ENCODE results near the gene MORC1.
"Not testable (repeated sequence)": the region's sequence is repeated elsewhere in the genome, so short reads cannot be mapped to it uniquely, and the experiment has no call there.

The MORC1 gene

DNA sequence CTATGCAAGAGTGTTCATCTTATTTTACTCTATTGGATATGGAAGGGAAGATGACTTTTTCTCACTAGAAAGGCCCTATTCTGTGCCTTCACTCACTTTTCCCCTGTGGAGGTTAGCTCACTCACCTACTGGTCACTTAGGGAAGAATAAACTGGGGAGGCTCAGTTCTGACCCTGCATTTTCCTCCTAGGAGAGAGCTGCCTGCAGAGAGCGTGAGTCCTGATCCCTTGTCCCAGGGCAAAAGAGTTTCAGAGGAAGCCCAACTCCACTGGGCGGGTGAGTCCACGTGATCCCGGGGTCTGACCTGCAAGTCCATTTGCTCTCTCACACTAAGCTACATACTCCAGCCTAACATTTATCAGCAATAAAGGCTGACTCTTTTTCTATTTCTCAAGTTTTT is 8.4 kb downstream of the MORC1 start:
- no peak for DNase-seq

DNA sequence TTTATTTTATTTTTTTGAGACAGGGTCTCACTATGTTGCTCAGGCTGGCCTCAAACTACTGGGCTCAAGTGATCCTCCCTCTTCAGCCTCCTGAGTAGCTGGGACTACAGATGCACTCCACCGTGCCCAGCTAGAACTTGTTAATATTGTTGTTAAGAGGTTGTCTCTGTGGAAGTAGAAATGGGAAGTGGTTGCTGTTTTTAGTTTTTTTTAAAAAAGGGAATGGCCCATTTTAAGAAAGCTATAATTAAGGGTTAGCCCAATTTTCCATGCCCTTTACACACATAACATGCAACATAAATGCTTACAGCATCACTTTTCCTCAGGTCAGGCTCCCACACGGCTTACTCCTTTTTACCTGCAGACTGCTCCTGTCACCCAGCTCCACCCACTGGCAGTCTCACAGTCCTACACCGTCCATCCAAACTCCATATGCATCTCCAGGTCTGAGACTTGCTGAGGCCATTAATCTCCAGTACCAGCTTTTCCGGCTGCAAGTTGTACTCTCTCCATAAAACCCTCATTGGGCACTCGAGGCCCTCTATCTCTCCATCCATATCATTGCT is 19.8 kb downstream of the MORC1 start:
- DNase-seq, result no peak

DNA sequence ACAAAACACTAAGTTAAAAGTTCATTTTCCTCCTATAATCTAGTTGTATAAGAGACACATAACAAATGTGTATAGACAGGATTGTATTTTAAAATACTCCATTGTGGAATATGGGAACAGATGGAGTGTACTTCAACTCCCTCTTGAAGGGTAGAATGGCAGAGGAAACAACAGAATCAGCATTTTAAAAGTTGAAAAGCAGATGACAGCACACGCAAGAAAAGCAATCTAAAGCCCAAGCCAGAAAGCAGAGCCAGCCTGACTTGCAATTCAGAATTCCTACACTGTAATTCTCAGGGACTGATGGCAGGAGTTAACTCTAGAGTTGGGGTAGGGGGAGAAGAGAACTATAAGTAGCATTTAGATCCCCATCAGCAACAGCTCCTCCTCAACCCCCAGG is 22.8 kb downstream of the MORC1 start:
- no peak for DNase-seq

DNA sequence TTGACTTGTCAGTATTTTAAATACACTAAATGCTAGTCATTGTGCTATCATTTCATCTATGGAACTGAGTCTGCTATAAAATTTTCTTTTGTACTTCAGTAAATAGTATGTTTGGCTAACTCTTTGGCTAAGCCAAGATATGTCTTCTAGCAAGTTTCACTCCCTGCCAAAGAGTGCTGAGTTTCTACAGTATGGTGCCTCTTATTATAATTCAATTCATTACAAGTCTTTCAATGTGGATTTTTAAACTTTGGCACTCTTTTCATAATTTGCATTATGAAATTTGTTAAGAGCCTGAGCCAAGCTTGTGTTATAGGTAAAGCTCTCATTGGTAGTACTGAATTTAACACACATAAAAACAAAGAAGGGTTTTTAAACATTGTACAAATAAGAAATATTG is 24.4 kb downstream of the MORC1 start:
- DNase-seq, result no peak

DNA sequence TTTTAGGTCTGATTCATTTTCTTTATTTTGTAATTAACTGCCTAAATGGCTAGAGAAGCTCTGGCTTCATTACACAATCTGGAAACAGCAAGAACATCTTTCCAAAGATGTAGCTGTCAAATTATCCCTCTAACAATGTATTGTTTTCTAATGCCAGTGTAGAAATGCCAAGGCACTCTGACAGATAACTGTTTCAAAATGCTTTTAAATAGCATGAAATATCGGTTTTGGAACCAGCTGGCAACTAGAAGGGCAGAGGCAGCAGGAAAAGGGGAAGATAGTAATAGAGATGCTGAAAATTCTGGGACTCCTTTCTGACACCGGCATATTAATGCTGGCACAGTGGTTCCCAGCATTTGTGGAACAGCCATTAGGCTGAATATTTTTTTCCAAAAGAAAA is 26.1 kb downstream of the MORC1 start:
- DNase-seq, result no peak

DNA sequence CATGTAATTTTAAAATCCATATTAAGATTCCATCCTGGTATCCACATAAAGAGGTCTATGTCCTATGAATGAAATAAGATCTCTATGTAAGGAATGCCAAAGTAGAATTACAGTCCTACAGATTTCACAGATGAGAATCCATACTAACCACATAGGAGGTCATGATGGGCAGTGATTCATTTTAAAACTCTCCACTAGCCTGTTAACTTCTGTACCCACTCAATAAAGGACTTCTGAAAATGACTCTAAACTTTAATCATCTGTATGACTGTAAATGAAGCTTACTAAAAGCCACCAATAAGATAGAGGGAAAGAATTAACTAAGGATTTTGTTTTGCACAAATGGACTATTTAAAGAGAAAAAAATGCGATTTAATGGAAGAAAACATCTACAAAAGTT is 28.7 kb downstream of the MORC1 start:
- no peak for DNase-seq

DNA sequence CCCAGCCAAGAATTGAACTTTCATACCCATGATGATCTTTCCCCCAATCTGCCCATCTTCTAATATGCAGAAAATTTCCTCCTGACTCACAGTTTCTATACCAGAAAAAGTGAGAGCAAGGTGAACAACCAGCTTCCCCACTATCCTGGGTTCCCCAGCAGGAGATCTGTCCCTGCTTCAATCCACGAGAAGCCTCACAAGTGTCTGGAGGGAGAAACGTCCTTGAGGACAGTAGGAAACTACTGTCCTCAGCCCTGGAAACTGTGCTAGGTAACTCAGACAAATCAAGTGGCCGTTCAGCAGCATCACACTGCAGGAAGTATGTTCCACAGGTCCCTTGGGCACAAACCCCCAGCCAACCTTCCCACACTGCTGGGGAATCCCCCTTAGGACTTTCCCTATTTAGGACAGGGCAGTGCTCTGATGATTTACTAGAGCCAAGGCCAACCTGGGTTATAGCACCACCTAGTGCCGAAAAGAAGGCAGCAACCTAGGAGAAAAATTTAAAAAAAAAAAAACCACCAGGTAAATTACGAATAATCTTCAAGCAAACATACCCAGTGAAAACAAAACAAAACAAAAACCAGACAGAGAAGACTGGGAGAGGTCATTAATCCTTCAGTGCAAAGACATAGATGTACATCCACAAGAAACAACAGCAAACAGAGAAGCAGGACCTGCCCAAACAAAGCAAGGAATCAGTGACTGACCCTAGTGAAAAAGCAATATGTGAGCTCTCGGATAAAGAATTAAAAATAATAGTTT is 36.0 kb downstream of the MORC1 start:
- no peak for DNase-seq

DNA sequence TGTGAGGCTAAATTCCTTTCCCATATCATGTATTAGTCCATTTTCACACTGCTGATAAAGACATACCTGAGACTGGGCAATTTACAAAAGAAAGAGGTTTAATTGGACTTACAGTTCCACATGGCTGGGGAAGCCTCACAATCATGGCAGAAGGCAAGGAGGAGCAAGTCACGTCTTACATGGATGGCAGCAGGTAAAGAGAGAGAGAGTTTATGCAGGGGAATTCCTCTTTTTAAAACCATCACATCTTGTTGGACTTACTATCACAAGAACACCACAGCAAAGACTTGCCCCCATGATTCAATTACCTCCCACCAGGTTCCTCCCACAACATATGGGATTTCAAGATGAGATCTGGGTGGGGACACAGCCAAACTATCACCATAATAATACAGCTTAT is 37.8 kb downstream of the MORC1 start:
- not testable (repeated sequence) for DNase-seq

DNA sequence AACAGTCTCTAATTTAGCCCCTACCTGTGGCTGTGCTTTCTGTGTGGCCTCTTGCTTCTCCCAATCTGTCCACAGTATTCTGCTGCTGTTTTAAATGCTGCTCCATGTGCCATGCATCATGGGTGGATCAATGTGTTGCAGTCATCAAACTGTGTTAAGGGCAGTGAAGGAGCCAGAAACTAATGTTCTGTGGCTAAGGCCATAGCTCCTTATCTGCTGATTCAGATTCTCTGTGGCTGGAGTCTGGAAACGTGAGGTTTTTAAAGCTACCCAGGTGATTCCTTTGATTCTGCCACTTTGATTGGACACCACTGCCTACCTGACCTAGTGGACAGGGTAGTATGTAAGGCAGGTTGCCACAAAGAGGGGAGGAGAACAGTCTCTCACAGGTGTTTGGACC is 44.8 kb downstream of the MORC1 start:
- no peak for DNase-seq

DNA sequence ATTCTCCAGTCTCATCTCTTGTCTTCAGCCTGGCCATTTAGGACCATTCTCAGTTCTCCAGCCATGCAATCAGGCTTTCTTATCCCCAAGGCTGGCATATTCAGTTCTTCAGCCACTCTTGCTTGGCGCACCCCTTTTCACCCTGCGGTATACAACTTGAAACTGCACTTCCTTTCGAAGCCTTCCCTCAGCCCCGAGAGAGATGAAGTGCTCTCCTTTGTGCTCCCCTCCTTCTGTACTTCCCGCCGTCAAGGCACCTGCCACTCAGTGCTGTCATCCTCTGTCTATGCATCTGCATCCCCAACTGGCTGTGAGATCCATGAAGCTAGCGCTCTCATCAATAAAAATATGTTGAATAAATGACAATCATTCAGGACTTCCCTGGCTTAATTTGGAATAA is 45.7 kb downstream of the MORC1 start:
- DNase-seq, result no peak

DNA sequence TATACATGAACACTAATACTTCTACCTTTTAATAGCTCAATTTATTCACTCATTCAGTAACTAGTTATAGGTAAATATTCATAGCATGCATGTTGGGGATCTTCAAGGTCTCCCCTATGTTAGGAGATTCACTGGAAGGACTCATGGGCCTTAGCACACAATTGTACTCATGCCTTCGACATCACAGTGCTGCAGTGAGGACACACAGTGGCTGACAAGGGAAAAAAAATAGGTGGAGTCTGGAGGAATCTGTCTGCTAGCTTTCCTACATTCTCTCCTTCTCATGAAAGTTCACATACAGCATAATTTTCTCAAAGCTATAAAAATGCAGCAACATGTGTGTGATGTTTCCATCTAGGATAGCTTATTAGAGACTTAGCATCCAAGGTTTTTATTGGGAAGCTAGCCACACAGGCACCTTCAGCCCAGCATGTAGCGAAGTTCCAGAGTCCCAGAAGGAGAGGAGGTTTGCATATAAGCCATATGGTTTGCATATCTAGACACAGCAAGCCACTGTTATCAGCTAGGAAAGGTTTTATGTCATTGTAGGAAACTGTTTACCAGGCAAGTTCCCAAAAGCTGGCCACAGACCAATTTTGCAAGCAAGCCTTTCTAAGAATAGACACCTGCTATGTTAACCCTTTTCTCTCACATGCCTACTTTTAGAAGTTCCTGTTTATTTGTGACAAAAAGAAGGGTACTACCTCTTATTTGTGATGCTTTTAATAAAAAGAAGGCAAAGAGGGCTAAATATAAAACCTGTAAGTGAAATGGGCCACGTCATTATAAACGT is 46.4 kb downstream of the MORC1 start:
- DNase-seq, result no peak

DNA sequence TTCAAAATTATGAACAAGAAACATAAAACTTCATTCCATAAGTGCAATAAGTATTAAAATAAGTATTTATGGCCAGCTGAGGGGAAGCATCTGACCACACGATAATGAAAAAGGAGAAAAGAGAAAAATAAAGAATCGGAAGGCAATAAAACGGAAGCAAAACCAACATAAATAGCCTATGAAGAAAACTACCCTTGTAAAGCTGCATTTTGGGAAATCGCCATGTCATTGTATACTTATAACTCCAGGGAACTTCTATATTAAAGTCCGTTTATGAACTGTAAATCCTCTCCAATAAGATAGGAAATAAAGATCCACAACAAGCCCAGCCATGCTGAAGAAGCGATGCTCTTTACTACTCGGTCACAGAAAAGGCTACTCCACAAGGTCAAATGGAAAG is 47.7 kb downstream of the MORC1 start:
- no peak for DNase-seq

DNA sequence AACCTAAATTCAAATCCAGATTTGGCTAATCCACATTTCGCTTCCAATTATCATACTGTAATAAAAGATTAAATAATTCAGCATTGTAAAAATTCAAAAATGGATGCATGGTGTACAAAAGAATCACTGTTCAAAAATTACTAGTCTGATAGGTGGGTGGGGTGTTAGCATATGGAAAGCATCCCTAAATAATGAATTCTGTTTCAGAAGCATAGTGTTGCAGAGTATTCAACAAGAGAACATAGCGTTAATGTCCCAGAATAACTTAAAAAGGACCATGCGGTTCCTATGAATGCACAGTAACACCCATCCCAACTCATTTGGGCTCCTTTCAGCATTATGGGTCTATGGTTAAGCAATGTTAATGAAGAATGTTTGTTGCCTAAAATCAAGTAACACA is 51.1 kb downstream of the MORC1 start:
- no peak for DNase-seq

DNA sequence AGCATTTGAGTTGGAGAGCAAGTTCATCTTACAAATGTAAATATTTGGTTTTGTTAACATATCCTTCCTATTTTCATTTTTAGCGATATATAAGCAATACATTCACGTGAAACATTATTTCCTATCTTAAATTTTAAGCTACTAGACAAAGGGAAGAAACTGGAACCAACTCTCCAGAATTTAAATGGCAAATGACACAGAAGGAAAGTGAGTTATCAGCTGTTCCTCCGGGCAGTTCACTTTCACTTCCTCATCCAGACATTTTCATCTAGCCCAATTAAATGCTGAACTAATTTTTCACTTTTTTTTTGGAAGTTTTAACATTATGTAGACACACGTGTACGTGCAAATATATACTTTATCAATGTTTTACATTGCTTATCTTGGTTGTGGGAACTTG is 58.7 kb downstream of the MORC1 start:
- no peak for DNase-seq

DNA sequence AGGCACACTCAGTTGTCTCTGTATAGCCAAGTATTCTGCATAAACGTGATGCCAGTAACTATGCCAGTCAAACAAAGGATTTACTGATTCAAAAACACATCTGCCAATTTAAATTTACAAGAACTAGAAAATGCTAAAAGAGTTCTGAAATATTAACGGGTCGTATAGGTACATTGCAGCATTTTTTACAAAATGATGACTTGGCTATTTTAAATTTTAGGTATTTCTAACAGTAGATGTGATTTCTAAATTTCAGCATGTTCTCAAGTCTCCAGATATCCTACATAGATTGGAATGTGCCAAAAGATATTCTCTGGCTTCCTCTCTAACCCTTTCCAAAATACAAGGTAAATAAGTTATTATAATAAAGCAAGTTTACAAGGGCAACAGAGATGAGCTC is 60.3 kb downstream of the MORC1 start:
- DNase-seq, result no peak

DNA sequence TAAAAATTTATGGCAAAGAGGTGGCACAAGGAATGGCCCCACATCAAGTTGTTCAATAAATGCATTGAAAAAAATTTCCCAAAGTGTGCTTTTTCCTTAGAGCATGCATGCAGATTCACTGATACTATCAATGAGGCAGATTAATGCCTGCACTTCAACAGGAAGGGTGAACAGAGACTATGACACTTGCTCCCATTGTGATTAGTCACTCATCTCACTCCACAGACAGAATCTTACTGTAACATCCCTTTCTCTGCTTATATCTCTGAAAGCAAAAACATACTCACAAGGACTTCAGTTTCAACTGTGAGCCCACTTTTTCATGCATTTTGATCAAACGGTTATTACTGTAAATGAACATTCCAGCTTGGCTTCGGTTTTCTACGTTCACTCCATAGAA is 60.9 kb downstream of the MORC1 start:
- DNase-seq, result no peak

DNA sequence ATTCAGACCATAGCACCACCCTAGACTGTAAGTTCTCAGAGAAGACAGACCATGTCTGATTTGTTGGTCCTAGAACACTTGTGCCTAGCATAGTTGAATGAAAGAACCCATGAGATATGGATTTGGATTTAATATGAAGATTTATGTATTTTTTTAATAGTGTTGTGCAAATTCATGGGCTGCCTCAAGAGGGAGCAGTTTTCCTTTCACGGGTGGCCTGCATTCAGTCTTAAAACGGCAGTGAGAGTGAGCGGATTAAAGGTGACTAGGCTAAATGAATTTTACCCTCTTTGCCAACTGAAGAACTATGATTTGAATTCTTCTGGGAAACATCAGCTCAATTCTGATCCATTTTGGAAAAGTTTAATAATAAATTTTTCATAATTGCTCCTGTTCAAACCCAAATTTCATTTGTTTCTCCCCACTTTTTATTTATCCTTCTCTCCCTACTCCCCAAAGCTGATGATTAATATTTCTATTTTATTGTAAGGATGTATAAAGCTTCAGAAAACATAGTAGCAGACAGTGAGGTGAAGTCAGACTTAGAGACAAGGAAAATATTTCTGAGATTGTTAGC is 67.3 kb downstream of the MORC1 start:
- DNase-seq, result no peak

DNA sequence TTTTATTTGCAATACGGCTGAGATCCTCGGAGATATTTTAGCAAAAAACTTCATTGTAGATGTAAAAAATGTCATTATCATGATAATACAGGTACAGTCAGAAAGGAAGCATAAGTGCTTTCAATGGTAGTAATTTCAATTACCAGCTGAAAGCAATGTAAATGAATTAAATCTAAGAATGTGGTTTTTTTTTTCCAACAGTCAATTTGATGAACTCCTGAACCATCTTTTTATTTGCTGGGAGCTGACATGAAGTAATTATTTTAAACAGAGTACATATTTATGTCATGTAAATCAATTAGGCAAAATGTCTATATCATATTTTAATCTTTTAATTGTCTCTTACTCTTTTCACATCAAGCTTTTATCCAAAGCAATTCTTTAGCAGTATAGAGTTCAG is 70.6 kb downstream of the MORC1 start:
- DNase-seq, result no peak

DNA sequence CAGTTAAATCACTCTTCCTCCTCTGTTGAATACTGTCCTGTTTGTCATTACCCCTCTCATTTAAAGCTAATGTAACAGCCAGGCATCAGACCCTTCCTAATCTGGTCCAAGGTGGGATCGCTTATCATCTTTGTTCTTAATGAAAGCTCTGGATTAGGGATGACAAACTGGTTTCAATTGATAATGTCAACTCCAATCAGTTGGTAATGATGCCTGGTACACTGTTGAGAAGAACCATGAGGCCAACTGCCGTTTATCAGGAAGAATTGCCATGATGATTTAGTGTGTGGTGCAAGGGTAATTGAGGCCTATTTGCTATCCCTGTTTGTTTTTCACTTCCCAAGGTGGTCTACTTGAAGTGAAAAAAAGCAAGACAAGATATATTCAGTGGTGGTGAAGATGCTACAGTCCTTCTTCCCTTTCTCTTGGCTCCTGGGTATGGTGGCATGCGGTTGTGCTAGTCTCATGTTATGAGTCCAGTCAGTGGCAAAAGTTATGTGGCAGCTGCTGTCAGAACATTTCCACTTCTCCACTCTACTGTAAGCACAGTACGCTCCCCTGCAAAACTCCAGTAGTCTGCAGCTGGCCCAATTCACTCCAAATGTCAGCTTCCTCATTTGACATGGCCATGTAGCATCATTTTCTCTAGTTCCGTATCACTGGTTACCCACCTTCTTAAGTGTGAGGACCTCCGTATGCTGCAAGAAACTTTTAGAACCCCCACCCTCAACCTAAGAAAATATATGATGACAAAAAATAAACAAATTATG is 72.5 kb downstream of the MORC1 start:
- DNase-seq, result no peak

DNA sequence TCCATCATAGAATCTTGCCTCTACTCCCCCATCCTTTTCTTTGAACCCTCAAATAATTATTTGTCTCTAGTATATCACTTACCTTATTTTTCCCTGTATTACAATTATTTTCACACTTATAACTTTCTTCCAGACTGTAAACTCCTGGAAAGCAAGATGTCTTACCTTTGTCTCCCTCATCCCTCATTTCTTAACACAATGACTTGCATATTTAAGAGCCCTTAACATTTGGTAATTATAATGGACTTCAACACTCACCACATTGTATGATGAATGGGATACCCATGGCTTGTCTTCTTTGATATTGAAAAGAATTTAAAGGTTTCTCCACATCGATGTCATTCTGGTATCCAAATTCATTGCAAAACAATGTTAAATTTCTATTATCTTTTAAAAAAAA is 82.9 kb downstream of the MORC1 start:
- DNase-seq, result no peak

DNA sequence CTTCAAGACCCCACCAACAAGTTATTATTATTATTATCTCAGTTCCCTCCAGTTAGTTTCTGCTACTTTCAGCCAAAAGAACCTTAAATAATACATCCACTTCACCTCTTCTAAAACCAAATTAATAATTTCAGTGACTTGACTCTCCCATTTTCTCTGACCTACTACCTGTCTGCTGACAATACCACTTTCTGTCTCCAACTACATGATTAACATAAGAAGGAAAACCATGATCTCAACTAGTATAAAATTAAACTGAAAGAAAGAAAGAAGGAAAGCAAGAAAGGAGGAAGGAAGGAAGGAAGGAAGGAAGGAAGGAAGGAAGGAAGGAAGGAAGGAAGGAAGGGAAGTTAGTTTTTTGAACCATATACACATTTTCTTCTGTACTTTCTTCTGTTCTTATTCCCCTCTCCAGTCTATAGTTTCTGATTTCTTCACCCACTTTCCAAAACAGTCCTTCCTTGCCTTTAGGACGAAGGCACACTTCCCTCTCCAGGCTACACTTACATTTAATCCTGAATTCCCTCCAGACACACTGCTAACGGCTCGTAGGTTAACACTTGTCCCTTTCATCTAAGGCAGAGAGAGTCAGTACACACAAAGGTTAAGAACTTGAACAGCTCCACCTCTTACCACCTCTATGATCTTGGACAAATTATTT is 84.8 kb downstream of the MORC1 start:
- DNase-seq, result no peak

DNA sequence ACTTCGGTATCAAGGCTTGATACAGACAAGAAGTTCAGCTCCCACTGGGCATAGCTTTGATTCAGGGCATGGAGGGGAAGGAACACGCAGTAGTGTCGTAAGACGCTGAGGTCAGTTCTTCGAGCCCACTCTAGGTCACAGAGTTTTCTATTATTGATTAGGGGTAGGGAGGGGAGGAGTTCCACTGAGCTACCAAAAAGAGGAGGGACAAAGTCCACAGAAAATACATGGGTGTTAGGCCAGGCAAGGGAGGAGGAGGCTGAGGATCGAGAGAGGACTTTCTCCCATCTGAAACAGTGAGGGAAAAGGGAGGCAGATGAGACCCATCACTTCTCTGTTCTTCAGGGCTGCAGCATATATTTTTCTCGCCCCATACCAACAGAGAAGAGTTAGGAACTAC is 89.2 kb downstream of the MORC1 start:
- DNase-seq, result no peak

DNA sequence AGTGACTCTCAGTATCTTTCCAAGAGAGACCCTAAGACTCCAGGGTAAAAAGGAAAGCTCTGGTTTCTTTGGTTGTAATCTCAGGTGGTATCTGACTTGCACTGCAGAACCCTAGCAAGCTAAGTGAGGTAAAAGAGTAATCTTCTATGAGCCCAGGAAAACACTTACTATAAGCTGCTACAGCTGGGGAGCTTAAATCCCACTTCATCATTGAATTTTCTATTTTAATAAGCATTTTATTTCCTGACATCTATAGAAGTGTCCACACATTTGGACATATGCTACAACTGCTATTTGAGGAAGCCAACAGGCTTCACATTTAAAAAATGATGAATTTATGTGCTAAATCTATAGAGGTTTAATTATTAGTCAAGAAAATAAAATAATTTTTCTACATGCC is 91.1 kb downstream of the MORC1 start:
- no peak for DNase-seq

Data from cortex of kidney (tissue), 1 donor.